Fibroblast of villous mesenchyme (primary cell): ENCODE data around the gene CDC25C. TPM values are rescaled to one million over a fixed set of nuclear protein-coding genes. Genes with fewer than 3 reads are reported as not detected.

Source experiments
- DNase-seq: peaks from one replicate; pipeline ENCODE4 v3.0.0-alpha.2; 2010; ENCODE audit warnings: low read depth
- H3K4me3 ChIP-seq: 2 replicates; pipeline ENCODE4 v1.5.1; 2011; ENCODE audit warnings: low read depth, mild to moderate bottlenecking, low read length
- total RNA-seq: library from RNA; depleted of rRNA; stranded (reverse); fragments of >200 nt; gene quantifications from 2 replicates; pipeline ENCODE4 v1.2.3, GENCODE V29; 2012
- TF ChIP-seq, protein P1 (sequence below): IDR thresholded peaks from 2 replicates; pipeline ENCODE4 v1.5.1; 2012; ENCODE audit warnings: low read depth, mild to moderate bottlenecking, low read length; ENCODE audit not compliant: insufficient read depth

The CDC25C gene
- total RNA-seq, 1 donor, result 6.9 TPM

DNA sequence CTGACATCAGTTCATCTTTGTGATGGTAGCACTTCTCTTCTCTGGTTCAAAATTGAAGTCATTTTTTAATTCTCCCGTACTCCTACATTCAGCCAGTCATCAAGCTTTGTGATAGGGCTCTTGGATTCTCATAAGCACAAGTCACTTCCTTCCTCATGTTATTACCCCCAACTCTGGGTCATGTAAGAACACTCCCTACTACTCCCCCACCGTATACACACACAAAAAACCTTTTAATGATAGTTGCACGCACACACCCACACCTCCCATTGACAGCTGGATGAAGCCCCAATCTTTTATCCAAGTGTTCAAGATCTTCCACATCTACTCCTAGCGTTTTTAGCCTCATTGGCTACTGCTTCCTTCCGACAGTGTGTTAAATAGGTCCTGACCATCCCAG is 37.7 kb upstream of the CDC25C start:
- TF ChIP-seq, protein P1, sequence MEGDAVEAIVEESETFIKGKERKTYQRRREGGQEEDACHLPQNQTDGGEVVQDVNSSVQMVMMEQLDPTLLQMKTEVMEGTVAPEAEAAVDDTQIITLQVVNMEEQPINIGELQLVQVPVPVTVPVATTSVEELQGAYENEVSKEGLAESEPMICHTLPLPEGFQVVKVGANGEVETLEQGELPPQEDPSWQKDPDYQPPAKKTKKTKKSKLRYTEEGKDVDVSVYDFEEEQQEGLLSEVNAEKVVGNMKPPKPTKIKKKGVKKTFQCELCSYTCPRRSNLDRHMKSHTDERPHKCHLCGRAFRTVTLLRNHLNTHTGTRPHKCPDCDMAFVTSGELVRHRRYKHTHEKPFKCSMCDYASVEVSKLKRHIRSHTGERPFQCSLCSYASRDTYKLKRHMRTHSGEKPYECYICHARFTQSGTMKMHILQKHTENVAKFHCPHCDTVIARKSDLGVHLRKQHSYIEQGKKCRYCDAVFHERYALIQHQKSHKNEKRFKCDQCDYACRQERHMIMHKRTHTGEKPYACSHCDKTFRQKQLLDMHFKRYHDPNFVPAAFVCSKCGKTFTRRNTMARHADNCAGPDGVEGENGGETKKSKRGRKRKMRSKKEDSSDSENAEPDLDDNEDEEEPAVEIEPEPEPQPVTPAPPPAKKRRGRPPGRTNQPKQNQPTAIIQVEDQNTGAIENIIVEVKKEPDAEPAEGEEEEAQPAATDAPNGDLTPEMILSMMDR, result no peak
- no peak for DNase-seq
- H3K4me3 ChIP-seq, result no peak overlapping the region

DNA sequence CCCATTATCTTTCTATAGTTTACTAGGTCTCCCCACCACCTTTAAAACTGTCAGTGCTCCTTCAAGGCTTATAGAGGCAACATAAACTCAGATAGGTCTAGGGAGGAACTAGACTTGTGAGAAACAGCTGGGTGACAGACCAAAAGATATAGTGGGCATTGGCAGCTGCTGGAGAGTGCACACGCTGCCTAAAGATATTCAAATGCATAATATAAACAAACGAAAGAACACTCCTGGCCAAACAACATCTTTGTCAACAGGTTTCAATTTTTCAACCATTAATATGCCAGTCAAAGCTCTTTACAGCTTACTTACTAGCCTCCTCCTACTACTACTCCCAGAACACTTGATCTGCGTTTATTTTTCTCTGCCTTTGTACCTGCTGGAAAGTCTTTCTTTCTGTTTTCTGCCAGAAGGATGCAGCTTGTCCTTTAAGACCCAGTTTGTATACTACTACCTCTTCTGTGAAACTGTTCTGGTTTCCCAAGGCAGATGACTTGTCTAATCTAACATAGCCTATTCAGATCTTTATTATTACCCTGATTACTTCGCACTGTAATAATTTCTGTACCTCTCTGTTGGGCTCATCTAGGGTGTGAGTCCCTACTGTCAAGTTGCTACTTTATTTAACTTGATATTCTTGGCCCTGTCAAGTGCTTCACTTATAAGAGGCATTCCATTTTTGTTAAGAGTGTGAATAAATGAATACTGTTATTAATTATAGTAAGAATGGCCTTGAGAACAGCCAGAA is 35.2 kb upstream of the CDC25C start:
- peak; percentile 61 for DNase-seq
- no peak overlapping the region for H3K4me3 ChIP-seq
- TF ChIP-seq, protein P1, result no peak

DNA sequence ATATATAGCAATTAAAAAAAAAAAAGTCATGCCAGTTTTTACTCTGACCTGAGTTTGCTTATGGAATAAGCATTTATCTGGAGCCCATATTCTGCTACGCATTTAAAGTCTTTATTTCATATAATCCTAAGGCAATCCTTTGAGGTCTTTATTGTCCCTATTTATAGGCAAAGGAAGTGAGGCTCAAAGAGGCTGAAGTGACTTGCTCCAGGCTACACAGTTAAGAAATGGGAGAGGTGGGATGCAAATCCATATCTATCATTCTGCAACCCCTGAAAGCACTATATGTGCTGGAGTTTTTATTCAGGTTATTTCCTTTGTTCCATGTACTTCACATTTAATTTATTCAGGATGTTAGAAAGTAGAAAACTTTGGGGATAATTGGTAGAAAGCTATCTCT is 33.0 kb upstream of the CDC25C start:
- DNase-seq, result no peak
- TF ChIP-seq, protein P1, result no peak
- no peak overlapping the region for H3K4me3 ChIP-seq

DNA sequence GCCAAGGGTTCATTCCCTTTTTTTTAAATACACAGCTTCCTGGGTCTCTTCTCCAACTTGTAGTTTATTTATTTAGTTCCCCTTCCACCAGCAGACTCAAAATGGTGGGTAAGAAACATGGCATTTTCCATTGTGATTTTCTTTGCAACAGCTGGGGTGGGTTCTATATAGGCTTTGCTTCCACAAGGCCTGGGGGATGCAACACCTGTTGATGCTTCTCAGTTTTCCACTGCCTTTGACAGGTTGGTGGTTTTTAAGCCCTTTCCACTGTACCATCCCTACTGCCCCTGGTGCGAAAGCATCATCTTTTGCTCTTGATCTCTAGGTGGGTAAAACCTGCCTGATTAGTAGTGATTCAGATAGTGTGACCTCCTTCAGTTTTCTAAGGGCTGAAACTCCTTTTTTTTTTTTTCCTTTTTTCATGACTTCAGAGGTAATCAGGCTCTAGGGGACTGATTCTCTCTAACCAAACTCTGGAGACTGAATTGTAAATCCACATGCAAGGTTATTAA is 29.4 kb upstream of the CDC25C start:
- DNase-seq, result no peak
- TF ChIP-seq, protein P1, result no peak
- no peak overlapping the region for H3K4me3 ChIP-seq

DNA sequence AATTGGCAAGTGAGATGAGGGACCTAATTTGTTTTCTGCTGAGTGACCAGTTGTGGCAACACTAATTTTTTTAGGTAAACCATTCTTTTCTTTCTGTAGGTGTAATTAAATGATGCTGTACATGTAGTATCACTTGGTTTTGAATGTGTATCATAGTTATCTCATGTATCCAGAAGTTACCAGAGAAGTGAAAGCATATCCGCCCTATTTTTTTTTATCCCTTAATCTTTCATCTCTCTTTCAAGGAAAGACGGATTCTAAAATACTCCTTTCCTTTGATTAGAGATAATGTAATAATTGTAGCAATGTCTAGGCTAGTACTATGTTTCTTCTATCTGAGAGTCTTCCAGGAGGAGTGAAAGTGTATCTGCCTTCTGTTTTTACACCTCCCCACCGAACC is 28.0 kb upstream of the CDC25C start:
- no peak for DNase-seq
- no peak overlapping the region for H3K4me3 ChIP-seq
- TF ChIP-seq, protein P1, result no peak

DNA sequence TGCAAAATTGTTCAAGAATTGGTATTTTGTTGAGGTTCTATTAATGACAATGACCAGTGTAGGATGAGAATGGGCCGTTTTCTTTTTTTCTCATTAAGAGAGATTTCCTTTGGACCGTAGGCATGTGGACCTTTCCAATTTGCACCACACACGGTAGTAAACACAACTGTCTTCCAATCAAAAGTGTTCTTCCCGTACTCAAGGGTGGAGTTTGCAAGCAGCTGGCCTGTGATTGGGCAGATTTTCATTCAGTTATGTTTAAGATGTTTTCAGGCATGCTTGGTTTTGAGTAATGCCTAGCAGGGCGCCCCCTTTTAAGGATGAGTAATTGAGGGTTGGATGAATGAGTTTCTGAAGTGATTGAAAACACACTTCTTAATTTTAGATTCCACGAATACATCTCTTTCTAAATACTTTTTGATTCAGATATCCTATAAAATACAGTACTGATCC is 23.3 kb upstream of the CDC25C start:
- peak overlapping the region; percentile 91 for H3K4me3 ChIP-seq
- TF ChIP-seq, protein P1, result no peak

DNA sequence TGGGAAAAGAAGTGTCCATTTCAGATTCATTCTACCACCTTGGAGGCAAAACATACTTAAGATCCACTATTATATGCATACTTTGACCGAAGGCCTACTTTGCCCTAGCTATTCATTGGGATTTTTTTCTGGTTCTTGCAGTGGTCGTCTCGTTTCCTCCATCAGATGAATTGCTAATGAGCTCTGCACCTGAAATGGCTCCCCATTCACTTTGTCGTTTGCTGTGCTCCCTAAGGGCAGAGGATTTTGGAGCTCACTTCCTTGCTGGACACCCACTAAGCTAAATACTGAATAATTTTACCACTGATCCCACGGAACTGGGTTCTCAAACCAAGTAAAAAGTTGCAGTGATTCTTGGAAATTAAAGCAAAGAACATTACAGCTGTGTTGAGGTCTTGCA is 22.8 kb upstream of the CDC25C start:
- DNase-seq, result no peak
- H3K4me3 ChIP-seq, result peak overlapping the region; percentile 91
- TF ChIP-seq, protein P1, result no peak

More for the DNA sequence above, 23.3 kb upstream of the CDC25C start:
- peak; percentile 83 for DNase-seq
